Measurements from ENCODE around the gene JCAD.

GRCh38 chr10:30063099-30063498 is 3.7 kb upstream of the JCAD start:
- TF ChIP-seq CTCF (conservative IDR thresholded peaks at IDR 0.05) = no peak
- TF ChIP-seq EZH2 (IDR thresholded peaks at IDR 0.05; ENCODE audit: low read depth) = no peak

Data from PC-9 (cell line).